Forelimb muscle (tissue), 1 donor: ENCODE measurements around the gene ATAT1. TPM values are rescaled to one million over a fixed set of nuclear protein-coding genes. Genes with fewer than 3 reads are reported as not detected.

Source experiments
- DNase-seq: peaks from one replicate; pipeline ENCODE4 v3.0.0-alpha.2; 2013; ENCODE audit warnings: low read depth
- polyA plus RNA-seq: library from polyadenylated mRNA; unstranded; fragments of 120-200 nt; gene quantifications from one replicate; pipeline ENCODE4 v1.2.1, GENCODE V29; 2013; ENCODE audit not compliant: insufficient read length

Gene ATAT1
- polyA plus RNA-seq, 1 donor, result 21.1 TPM

- no peak for DNase-seq
Observed at GRCh38 chr6:30683183-30683979, 56.7 kb downstream of the ATAT1 start.

DNA sequence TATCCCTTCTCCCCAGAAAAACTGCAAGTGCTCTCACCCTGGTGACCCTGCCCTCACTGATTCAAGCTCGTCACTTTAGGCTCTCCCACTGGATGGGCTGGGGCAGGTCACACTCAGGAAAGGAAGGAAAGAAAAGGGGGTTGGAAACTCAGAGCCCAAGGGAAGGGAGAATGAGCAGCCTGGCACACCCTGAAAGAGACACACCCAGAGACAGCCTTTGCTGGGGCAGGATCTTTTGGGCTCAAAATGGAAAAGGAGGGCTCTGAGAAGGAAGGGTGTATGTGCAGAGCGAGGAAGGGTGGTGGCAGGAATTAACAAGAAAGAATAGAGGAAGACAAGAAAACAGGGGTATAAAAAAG, 57.3 kb downstream of the ATAT1 start:
- no peak for DNase-seq

GRCh38 chr6:30684386-30685156, 57.9 kb downstream of the ATAT1 start:
- DNase-seq, result no peak

GRCh38 chr6:30685157-30686008, 58.7 kb downstream of the ATAT1 start:
- no peak for DNase-seq

GRCh38 chr6:30686009-30686907, 59.6 kb downstream of the ATAT1 start, which contains the start of gene PPP1R18:
TSS of gene PPP1R18 (minus strand) at chr6:30686645. CDS start at chr6:30686018, 627 bp downstream.
- no peak for DNase-seq

DNA sequence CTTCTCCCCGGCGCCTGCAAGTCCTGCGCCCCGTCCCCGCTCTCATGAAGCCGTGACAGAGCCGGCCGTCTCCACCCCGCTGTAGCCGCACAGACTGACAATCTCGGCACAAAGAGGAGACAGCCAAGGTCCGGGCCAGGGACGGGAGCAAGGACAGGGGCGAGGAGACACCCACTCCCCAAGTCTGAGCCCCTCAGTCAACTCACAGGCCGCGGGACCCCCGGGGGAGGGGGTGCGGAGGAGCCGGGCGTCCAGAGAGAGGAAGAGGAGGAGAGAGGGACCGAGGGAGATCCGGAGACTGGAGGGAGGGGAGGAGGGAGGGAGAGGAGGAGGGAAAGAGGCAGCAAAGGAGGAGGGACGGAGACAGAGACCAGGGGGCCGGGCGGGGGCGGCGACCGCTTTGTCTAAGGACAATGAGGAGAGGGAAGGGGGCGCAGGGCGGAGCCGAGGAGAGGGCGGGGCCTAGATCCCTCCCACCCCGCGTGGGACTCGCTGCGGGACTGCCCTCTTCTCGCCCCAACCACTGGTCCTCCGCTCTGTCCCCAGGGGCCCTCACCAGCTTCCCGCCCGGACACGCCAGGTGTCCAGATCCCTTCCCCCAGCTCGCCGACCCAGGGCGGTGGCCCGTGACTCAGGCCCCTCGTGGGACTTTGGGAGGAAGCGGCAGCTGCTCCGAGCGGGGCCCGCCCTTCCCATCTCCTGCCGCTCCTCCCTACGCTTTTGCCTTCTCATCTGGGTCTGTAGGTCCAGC, 60.4 kb downstream of the ATAT1 start:
- peak; percentile 79 for DNase-seq

DNA sequence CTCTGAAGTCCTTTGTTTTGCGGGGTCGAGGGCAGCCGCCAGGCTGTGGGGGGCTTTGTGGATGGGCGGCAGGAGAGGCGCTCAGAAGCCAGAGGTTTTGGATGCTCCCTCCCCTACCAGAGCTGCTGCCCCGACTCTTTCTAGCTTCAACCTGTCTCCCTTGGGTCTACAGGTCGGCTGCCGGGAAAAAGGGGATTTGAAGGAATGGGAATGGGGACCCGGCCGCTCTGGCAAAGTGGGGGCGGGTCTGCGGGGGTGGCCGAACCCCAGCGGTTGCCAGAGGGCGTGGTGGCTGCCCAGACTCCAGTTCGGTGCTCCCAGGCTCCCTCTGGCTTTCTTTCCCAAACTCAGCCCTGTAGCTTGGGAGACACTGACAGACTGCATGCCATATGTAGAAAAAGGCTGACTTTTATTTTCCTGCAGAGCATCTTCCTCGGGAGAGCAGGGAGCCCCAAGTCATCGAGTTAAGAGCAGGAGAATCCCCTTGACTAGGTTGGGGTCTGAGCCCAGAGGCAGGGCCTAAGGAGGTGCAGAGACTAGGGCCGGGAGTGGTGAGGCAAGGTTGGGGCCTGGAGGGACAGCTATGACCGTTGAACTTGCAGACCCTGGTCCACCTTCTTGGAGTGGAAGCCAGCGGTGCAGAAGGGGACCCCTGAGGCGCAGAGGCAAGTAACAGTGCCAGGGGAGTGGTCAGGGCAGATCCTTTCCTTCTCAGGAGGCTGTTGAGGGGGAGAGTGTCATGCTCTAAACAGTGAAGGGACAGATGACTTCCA, 61.2 kb downstream of the ATAT1 start:
- DNase-seq, result no peak

- no peak for DNase-seq
Observed at GRCh38 chr6:30688569-30688968, 61.9 kb downstream of the ATAT1 start.

DNA sequence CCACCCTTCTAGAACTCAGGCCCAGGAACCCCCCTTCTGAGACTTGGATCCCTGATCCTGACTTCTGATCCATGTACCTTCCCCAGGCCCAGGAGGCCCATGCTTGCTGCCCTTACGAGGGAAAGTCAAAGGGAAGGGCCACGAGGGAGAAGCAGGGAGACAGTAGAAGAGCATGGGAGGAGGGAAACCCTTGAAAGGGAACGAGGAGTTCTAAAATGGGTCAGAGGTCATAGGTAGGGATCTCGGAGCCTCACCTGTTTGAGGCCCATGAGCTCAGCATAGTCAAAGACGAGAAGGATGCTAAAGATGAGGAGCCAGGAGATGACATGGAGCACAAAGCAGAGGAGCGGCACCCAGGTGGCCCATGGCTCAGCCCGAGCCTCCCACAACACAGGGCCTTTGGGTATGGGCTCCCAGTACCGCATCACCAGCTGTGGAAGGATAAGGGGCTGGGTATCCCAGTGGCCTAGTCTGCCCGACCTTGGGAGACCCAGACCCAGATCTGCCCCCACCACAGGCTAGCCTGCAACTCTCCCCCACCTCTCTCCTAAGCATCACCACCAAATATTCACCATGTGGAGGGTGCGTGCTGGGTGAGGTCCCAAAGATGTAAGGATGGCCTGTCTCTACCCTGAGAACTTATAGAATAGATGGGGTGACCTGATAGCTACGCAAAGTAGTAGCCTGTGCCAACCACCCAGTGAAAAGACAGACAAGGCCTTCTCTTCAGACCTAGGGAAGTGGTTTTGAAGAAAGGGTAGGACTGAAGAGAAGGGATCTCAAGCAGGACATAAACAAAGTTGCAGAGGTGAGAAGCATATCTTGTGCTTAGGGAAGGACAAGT, 62.6 kb downstream of the ATAT1 start:
- no peak for DNase-seq

DNA sequence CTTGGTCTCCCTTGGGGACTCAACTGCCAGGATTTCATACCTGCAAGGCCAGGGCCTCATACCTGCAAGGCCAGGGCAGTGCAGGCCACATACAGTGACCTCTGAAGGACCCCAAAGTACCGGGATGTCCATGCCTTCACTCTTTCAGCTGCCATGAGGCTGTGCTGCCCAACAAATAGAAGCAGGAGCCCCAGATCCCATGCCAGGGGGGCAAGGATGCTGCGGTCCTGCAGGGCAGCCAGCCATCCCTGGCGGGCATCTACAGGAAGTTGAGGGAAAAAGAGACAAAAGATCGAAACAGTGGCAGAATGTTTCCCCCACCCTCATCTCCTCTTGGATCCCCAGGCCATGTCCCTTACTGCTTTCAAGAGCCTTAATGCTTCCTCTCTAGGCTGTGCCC, 63.3 kb downstream of the ATAT1 start:
- no peak for DNase-seq

GRCh38 chr6:30690403-30691207, 63.9 kb downstream of the ATAT1 start, which contains the start of gene NRM:
TSS of gene NRM (minus strand) at chr6:30690984. CDS start at chr6:30690974, 10 bp downstream.
- DNase-seq, result no peak

DNA sequence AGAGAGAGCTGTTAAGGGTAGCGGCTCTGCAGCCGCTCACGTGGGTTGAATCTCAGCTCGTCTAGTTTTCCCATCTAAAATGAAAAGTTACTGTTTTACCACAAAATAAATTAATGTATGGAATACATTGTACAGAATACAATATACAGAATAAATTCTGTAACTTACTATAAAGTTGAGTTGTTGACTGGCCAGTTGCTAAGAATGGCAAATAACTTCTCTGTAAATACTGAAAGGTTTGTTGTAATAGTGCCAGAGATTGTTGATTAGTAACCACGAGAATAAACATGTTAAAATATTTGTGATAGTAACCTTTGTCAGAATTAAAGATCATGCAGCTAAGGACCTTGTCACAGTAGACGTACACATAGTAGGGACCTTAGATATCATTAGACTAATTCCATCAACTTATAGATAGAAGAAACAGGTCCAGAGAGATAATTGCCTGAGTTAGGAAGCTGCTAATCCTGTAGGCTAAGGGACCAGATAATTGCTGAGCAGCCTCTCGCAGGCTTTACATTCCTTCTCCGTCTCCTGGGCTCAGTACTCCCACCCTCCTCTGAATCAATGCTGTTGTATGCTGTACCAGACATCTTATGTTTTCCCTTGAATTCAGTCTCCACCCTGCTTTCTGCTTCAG, 64.7 kb downstream of the ATAT1 start:
- DNase-seq, result no peak

Other genes starting within 250 kb of the ATAT1 start
- 69.1 TPM for gene HLA-E, start 137.4 kb upstream of the ATAT1 start, polyA plus RNA-seq
- 52.6 TPM for gene GNL1, start 70.4 kb upstream of the ATAT1 start, polyA plus RNA-seq
- gene PRR3, start 69.6 kb upstream of the ATAT1 start, polyA plus RNA-seq, result 17.6 TPM
- 46.5 TPM for gene ABCF1, start 55.4 kb upstream of the ATAT1 start, polyA plus RNA-seq
- 32.4 TPM for gene PPP1R10, start 9.6 kb upstream of the ATAT1 start, polyA plus RNA-seq
- gene MRPS18B, start 9.0 kb upstream of the ATAT1 start, polyA plus RNA-seq, result 56.3 TPM
- 16.1 TPM for gene C6orf136, start 20.3 kb downstream of the ATAT1 start, polyA plus RNA-seq
- gene DHX16, start 46.1 kb downstream of the ATAT1 start, polyA plus RNA-seq, result 20.9 TPM
- 37.8 TPM for gene PPP1R18, start 59.8 kb downstream of the ATAT1 start, polyA plus RNA-seq
- gene NRM, start 64.1 kb downstream of the ATAT1 start, polyA plus RNA-seq, result 30.9 TPM
- gene MDC1, start 90.4 kb downstream of the ATAT1 start, polyA plus RNA-seq, result 20.2 TPM
- 663 TPM for gene TUBB, start 93.5 kb downstream of the ATAT1 start, polyA plus RNA-seq
- gene FLOT1, start 115.8 kb downstream of the ATAT1 start, polyA plus RNA-seq, result 105 TPM
- 17.3 TPM for gene IER3, start 117.7 kb downstream of the ATAT1 start, polyA plus RNA-seq